ENCODE measurements around the gene PCDH9. TPM values are rescaled to one million over a fixed set of nuclear protein-coding genes. Genes with fewer than 3 reads are reported as not detected.

The PCDH9 gene
- total RNA-seq, 2 donors from 2014 or later = 0.95 to 1.8 TPM

DNA sequence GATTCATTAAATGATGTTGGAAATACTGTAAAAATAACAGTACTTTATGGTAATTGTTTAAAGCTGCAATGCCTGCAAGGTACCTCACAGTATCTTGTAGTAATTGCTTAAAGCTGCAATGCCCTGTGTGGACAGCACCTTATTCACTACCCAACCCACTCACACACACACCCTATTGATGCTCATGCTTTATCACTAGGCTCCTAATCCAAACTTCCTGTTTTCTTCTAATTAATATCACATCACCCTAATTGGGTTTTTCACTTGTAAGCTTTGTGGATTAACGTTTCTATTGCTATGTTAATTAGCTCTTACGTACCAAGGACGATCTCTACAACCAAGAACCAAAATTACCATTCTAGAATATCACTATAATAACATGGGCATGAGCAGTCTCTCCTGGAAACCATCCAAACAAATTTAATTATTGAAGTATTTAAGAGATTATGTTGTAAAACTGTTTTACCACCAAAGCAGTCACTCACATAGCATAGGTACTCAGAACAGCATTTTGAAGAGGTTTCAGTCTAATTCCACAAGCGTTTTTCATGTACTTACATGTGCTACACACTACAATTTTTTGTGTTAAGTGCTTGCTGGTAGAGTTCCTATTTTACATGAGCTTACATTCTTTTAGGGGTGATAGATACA is 303.8 kb downstream of the PCDH9 start:
- no peaks in the 10 kb centered on the region for H3K9me3 Mint-ChIP-seq
- Histone ChIP-seq H3K27ac (ENCODE audit: low read depth, low read length) (no peak overlapping the region), H3K4me3 (ENCODE audit: low read length) (no peak overlapping the region), H3K9ac (ENCODE audit: extremely low read depth, low read length, poor library complexity, severe bottlenecking) (no peak overlapping the region), H3K9me3 (ENCODE audit: control insufficient read depth, low read length) (no peaks in the 10 kb centered on the region), H3K4me1 (ENCODE audit: control insufficient read depth, insufficient read depth, low read length) (no peaks in the 10 kb centered on the region), H3K36me3 (ENCODE audit: control insufficient read depth, insufficient read depth, low read length) (no peaks in the 10 kb centered on the region), H3K27me3 (ENCODE audit: control insufficient read depth, insufficient read depth, low read length, poor library complexity, severe bottlenecking) (no peaks in the 10 kb centered on the region)
- 63% methylated on average over 4 of the region's 4 CpGs; no CpG with 5 or more reads in 1 of the 2 experiments for WGBS, 2 experiments (ENCODE audit: insufficient coverage in 1 of 2, insufficient read length in 1 of 2)
- TF ChIP-seq, protein P1, sequence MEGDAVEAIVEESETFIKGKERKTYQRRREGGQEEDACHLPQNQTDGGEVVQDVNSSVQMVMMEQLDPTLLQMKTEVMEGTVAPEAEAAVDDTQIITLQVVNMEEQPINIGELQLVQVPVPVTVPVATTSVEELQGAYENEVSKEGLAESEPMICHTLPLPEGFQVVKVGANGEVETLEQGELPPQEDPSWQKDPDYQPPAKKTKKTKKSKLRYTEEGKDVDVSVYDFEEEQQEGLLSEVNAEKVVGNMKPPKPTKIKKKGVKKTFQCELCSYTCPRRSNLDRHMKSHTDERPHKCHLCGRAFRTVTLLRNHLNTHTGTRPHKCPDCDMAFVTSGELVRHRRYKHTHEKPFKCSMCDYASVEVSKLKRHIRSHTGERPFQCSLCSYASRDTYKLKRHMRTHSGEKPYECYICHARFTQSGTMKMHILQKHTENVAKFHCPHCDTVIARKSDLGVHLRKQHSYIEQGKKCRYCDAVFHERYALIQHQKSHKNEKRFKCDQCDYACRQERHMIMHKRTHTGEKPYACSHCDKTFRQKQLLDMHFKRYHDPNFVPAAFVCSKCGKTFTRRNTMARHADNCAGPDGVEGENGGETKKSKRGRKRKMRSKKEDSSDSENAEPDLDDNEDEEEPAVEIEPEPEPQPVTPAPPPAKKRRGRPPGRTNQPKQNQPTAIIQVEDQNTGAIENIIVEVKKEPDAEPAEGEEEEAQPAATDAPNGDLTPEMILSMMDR (conservative IDR thresholded peaks at IDR 0.05) = no peak
- no peaks in the 10 kb centered on the region for H3K36me3 Mint-ChIP-seq (ENCODE audit: low read depth)
- no peak overlapping the region for H3K4me3 Mint-ChIP-seq
- no peak overlapping the region for H3K27ac Mint-ChIP-seq
- H3K4me1 Mint-ChIP-seq = peaks cover 21% of the 10 kb centered on the region
- no peak for DNase-seq
- no peaks in the 10 kb centered on the region for H3K27me3 Mint-ChIP-seq (ENCODE audit: insufficient read depth)

DNA sequence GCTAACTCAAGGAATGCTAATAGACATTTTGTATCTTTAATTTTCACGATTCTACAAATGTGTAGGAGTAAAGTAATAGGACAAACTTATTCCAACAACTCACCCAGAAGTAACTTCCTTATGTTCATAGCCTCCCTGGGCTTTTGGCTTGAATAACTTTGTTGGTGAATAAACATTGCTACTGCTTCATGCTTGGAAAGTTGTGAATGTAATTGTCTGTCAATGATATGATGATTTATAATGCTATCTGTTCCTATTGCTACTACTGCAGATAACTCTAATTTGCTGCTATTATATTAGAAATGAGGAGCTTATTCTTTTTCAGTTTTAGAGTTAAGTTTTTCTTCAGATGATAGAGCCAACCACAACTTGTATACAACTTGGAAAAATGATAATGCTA is 307.7 kb downstream of the PCDH9 start:
- Mint-ChIP-seq H3K27ac (no peak overlapping the region), H3K36me3 (ENCODE audit: low read depth) (no peaks in the 10 kb centered on the region), H3K4me3 (no peak overlapping the region), H3K27me3 (ENCODE audit: insufficient read depth) (no peaks in the 10 kb centered on the region), H3K9me3 (no peaks in the 10 kb centered on the region), H3K4me1 (peaks cover 23% of the 10 kb centered on the region)
- no peaks in the 10 kb centered on the region for H3K9me3 ChIP-seq (ENCODE audit: control insufficient read depth, low read length)
- no peak overlapping the region for H3K9ac ChIP-seq (ENCODE audit: extremely low read depth, low read length, poor library complexity, severe bottlenecking)
- H3K4me1 ChIP-seq (ENCODE audit: control insufficient read depth, insufficient read depth, low read length) = no peaks in the 10 kb centered on the region
- no peak for DNase-seq
- no peaks in the 10 kb centered on the region for H3K27me3 ChIP-seq (ENCODE audit: control insufficient read depth, insufficient read depth, low read length, poor library complexity, severe bottlenecking)
- no CpG with 5 or more reads among the region's 1 CpG for WGBS, 2 experiments (ENCODE audit: insufficient coverage in 1 of 2, insufficient read length in 1 of 2)
- no peak overlapping the region for H3K27ac ChIP-seq (ENCODE audit: low read depth, low read length)
- TF ChIP-seq, protein P1 (conservative IDR thresholded peaks at IDR 0.05) = no peak
- H3K4me3 ChIP-seq (ENCODE audit: low read length) = no peak overlapping the region
- H3K36me3 ChIP-seq (ENCODE audit: control insufficient read depth, insufficient read depth, low read length) = no peaks in the 10 kb centered on the region

DNA sequence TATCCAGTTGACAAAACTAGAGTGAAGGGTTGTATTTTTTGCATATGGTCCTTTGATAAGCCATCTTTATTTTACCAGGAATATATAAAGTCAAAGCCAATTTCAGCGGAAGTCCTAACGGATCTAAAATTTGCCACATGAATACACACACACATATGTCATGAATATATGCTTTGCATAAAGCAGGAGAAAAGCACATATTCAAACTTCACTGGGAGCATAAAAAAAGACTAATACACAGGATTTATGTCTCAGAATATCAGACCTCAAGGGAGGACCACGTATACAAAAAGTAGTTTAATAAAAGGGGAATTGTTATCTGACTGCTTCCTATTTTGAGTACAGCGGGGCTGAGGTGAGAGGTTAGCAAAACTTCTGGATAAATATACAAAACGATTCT is 308.7 kb downstream of the PCDH9 start:
- Histone ChIP-seq H3K4me1 (ENCODE audit: control insufficient read depth, insufficient read depth, low read length) (no peaks in the 10 kb centered on the region), H3K4me3 (ENCODE audit: low read length) (no peak overlapping the region), H3K27me3 (ENCODE audit: control insufficient read depth, insufficient read depth, low read length, poor library complexity, severe bottlenecking) (no peaks in the 10 kb centered on the region), H3K27ac (ENCODE audit: low read depth, low read length) (no peak overlapping the region), H3K36me3 (ENCODE audit: control insufficient read depth, insufficient read depth, low read length) (no peaks in the 10 kb centered on the region), H3K9ac (ENCODE audit: extremely low read depth, low read length, poor library complexity, severe bottlenecking) (no peak overlapping the region), H3K9me3 (ENCODE audit: control insufficient read depth, low read length) (no peaks in the 10 kb centered on the region)
- TF ChIP-seq, protein P1 (conservative IDR thresholded peaks at IDR 0.05) = no peak
- Mint-ChIP-seq H3K27me3 (ENCODE audit: insufficient read depth) (no peaks in the 10 kb centered on the region), H3K27ac (no peak overlapping the region), H3K9me3 (no peaks in the 10 kb centered on the region), H3K4me3 (no peak overlapping the region), H3K4me1 (peaks cover 13% of the 10 kb centered on the region), H3K36me3 (ENCODE audit: low read depth) (no peaks in the 10 kb centered on the region)
- DNase-seq = no peak
- 83 to 100% methylated on average over 1 to 5 of the region's 5 CpGs for WGBS, 2 experiments (ENCODE audit: insufficient coverage in 1 of 2, insufficient read length in 1 of 2)
